Measurements from ENCODE around the gene FMNL1.

DNA sequence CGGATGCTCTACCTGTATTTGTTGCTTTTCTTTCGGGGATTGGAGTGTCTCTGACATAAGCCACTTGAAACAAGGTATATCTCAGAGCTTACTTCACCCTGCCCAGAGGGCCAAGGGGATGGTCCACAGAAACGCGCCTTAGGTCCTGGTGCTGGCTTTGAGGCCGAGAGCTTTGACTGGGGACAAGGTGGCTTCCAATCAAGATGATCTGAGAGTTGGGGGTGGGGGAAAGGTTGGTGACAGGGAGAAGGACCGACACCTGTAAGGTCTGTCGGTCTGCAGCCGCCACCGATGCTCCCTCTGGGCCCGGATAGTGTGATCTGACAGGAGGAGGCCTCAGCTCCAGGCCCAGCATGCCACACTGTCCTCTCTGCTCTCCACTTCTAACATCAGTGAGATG is 62.0 kb downstream of the FMNL1 start:
- TF ChIP-seq MYC (IDR thresholded peaks at IDR 0.05; ENCODE audit: insufficient read depth, insufficient read length, insufficient replicate concordance, low read length, severe bottlenecking) (no peak), NFIC (IDR thresholded peaks at IDR 0.05; ENCODE audit: low read depth, low read length) (no peak), YY1 (IDR thresholded peaks at IDR 0.05; ENCODE audit: low read depth, low read length) (no peak), ZNF274 (IDR thresholded peaks at IDR 0.05; ENCODE audit: insufficient read depth, insufficient read length) (no peak), SMC3 (IDR thresholded peaks at IDR 0.05; ENCODE audit: borderline replicate concordance, low read length) (no peak), ZNF622 (IDR thresholded peaks at IDR 0.05) (no peak), POLR2AphosphoS2 (IDR thresholded peaks at IDR 0.05; ENCODE audit: low read depth, low read length) (no peak), EP300 (IDR thresholded peaks at IDR 0.05; ENCODE audit: borderline replicate concordance in 1 of 2, control insufficient read depth in 1 of 2, low read depth in 2 of 2, low read length in 2 of 2) (no peak)
- TF ChIP-seq, protein P1, sequence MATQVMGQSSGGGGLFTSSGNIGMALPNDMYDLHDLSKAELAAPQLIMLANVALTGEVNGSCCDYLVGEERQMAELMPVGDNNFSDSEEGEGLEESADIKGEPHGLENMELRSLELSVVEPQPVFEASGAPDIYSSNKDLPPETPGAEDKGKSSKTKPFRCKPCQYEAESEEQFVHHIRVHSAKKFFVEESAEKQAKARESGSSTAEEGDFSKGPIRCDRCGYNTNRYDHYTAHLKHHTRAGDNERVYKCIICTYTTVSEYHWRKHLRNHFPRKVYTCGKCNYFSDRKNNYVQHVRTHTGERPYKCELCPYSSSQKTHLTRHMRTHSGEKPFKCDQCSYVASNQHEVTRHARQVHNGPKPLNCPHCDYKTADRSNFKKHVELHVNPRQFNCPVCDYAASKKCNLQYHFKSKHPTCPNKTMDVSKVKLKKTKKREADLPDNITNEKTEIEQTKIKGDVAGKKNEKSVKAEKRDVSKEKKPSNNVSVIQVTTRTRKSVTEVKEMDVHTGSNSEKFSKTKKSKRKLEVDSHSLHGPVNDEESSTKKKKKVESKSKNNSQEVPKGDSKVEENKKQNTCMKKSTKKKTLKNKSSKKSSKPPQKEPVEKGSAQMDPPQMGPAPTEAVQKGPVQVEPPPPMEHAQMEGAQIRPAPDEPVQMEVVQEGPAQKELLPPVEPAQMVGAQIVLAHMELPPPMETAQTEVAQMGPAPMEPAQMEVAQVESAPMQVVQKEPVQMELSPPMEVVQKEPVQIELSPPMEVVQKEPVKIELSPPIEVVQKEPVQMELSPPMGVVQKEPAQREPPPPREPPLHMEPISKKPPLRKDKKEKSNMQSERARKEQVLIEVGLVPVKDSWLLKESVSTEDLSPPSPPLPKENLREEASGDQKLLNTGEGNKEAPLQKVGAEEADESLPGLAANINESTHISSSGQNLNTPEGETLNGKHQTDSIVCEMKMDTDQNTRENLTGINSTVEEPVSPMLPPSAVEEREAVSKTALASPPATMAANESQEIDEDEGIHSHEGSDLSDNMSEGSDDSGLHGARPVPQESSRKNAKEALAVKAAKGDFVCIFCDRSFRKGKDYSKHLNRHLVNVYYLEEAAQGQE (IDR thresholded peaks at IDR 0.05; ENCODE audit: low read depth, low read length), result no peak
- TF ChIP-seq, protein P2, sequence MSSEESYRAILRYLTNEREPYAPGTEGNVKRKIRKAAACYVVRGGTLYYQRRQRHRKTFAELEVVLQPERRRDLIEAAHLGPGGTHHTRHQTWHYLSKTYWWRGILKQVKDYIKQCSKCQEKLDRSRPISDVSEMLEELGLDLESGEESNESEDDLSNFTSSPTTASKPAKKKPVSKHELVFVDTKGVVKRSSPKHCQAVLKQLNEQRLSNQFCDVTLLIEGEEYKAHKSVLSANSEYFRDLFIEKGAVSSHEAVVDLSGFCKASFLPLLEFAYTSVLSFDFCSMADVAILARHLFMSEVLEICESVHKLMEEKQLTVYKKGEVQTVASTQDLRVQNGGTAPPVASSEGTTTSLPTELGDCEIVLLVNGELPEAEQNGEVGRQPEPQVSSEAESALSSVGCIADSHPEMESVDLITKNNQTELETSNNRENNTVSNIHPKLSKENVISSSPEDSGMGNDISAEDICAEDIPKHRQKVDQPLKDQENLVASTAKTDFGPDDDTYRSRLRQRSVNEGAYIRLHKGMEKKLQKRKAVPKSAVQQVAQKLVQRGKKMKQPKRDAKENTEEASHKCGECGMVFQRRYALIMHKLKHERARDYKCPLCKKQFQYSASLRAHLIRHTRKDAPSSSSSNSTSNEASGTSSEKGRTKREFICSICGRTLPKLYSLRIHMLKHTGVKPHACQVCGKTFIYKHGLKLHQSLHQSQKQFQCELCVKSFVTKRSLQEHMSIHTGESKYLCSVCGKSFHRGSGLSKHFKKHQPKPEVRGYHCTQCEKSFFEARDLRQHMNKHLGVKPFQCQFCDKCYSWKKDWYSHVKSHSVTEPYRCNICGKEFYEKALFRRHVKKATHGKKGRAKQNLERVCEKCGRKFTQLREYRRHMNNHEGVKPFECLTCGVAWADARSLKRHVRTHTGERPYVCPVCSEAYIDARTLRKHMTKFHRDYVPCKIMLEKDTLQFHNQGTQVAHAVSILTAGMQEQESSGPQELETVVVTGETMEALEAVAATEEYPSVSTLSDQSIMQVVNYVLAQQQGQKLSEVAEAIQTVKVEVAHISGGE (CRISPR knock-in tag; IDR thresholded peaks at IDR 0.05), result no peak
- TF ChIP-seq, protein P3, sequence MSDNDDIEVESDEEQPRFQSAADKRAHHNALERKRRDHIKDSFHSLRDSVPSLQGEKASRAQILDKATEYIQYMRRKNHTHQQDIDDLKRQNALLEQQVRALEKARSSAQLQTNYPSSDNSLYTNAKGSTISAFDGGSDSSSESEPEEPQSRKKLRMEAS (IDR thresholded peaks at IDR 0.05; ENCODE audit: low read depth, low read length), result no peak
- TF ChIP-seq, protein P4, sequence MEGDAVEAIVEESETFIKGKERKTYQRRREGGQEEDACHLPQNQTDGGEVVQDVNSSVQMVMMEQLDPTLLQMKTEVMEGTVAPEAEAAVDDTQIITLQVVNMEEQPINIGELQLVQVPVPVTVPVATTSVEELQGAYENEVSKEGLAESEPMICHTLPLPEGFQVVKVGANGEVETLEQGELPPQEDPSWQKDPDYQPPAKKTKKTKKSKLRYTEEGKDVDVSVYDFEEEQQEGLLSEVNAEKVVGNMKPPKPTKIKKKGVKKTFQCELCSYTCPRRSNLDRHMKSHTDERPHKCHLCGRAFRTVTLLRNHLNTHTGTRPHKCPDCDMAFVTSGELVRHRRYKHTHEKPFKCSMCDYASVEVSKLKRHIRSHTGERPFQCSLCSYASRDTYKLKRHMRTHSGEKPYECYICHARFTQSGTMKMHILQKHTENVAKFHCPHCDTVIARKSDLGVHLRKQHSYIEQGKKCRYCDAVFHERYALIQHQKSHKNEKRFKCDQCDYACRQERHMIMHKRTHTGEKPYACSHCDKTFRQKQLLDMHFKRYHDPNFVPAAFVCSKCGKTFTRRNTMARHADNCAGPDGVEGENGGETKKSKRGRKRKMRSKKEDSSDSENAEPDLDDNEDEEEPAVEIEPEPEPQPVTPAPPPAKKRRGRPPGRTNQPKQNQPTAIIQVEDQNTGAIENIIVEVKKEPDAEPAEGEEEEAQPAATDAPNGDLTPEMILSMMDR (IDR thresholded peaks at IDR 0.05 in 2 of 3, conservative IDR thresholded peaks at IDR 0.05 in 1 of 3; ENCODE audit: control insufficient read depth in 2 of 3, extremely low read depth in 1 of 3, insufficient read depth in 1 of 3, low read depth in 3 of 3, low read length in 3 of 3), result no peak
- TF ChIP-seq, protein P5, sequence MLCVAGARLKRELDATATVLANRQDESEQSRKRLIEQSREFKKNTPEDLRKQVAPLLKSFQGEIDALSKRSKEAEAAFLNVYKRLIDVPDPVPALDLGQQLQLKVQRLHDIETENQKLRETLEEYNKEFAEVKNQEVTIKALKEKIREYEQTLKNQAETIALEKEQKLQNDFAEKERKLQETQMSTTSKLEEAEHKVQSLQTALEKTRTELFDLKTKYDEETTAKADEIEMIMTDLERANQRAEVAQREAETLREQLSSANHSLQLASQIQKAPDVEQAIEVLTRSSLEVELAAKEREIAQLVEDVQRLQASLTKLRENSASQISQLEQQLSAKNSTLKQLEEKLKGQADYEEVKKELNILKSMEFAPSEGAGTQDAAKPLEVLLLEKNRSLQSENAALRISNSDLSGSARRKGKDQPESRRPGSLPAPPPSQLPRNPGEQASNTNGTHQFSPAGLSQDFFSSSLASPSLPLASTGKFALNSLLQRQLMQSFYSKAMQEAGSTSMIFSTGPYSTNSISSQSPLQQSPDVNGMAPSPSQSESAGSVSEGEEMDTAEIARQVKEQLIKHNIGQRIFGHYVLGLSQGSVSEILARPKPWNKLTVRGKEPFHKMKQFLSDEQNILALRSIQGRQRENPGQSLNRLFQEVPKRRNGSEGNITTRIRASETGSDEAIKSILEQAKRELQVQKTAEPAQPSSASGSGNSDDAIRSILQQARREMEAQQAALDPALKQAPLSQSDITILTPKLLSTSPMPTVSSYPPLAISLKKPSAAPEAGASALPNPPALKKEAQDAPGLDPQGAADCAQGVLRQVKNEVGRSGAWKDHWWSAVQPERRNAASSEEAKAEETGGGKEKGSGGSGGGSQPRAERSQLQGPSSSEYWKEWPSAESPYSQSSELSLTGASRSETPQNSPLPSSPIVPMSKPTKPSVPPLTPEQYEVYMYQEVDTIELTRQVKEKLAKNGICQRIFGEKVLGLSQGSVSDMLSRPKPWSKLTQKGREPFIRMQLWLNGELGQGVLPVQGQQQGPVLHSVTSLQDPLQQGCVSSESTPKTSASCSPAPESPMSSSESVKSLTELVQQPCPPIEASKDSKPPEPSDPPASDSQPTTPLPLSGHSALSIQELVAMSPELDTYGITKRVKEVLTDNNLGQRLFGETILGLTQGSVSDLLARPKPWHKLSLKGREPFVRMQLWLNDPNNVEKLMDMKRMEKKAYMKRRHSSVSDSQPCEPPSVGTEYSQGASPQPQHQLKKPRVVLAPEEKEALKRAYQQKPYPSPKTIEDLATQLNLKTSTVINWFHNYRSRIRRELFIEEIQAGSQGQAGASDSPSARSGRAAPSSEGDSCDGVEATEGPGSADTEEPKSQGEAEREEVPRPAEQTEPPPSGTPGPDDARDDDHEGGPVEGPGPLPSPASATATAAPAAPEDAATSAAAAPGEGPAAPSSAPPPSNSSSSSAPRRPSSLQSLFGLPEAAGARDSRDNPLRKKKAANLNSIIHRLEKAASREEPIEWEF (IDR thresholded peaks at IDR 0.05; ENCODE audit: insufficient replicate concordance, low read depth, low read length), result no peak
- TF ChIP-seq, protein P6, sequence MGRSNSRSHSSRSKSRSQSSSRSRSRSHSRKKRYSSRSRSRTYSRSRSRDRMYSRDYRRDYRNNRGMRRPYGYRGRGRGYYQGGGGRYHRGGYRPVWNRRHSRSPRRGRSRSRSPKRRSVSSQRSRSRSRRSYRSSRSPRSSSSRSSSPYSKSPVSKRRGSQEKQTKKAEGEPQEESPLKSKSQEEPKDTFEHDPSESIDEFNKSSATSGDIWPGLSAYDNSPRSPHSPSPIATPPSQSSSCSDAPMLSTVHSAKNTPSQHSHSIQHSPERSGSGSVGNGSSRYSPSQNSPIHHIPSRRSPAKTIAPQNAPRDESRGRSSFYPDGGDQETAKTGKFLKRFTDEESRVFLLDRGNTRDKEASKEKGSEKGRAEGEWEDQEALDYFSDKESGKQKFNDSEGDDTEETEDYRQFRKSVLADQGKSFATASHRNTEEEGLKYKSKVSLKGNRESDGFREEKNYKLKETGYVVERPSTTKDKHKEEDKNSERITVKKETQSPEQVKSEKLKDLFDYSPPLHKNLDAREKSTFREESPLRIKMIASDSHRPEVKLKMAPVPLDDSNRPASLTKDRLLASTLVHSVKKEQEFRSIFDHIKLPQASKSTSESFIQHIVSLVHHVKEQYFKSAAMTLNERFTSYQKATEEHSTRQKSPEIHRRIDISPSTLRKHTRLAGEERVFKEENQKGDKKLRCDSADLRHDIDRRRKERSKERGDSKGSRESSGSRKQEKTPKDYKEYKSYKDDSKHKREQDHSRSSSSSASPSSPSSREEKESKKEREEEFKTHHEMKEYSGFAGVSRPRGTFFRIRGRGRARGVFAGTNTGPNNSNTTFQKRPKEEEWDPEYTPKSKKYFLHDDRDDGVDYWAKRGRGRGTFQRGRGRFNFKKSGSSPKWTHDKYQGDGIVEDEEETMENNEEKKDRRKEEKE (IDR thresholded peaks at IDR 0.05), result no peak
